Non-pigmented ciliary epithelial cell (primary cell): ENCODE results near the gene SIGLECL1.

Experiments used
- DNase-seq: peaks from one replicate; pipeline ENCODE4 v3.0.0-alpha.2; 2010; ENCODE audit warnings: low read depth

SIGLECL1 gene

DNA sequence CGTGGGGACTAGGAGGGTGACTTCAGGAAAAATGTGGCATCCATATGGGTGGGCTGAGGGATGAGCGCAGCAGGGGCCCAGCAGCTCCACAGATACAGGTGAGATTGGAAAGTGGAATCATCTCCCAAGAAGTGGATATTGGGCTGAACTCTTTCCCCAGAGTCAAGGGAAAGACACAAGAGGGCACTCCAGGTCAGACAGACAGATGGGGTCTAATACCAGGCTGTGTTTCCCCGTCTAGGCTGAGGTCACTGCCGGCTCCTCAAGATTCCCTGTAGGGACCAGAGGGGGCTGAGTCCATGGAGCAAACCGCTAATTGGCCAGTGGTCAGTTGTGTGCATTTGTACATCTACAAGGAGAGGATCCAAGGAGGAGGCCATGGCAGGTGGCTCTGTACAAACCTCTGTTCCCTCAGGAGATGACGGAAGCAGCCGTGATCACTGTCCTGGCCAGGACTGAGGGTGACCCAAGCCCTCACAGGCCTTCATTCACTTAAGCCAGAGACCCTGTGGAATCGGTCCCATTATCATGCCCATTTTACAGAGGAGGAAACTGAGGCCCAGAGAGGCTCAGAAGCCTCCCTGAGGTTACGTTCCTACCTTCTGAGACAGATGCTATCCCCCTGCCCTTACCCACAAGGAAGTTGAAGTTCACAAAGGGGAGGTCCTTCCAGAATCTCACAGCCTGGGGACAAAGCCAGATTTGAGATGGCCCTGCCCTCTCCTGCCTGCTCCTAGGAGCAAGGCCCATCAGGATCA, 45.6 kb downstream of the SIGLECL1 start:
- no peak for DNase-seq

DNA sequence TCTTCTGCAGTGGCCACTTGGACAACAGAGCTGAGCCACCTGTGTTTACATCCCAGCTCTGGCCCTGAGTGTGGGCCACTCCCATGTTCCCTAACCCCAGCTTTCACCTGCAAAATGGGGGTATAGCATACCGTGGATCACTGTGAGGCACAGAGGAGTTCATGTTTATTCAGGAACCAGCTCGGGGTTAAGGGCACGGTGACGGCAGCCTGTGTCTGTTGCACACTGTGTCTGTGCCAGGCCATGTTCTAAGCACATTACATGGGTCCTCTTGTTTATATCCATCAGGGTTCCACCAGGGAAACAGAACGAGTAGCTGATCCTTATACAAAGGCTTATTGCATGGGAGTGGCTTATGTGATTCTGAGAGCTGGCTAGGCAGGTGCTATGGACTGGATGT, 46.5 kb downstream of the SIGLECL1 start:
- no peak for DNase-seq

DNA sequence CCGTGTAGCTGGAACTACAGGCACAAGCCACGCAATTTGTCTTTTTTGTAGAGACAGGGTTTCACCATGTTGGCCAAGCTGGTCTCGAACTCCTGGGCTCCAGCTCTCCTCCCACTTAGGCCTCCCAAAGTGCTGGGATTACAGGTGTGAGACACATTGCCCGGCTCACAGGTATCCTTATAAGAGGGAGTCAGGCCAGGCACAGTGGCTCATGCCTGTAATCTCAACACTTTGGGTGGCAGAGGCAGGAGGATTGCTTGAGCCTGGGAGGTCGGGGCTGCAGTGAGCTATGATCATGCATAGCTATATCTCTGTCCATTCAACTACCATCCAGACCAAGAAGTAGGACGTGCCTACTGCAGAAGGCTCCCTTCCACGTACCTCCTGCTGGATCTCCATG, 50.4 kb downstream of the SIGLECL1 start:
- no peak for DNase-seq

DNA sequence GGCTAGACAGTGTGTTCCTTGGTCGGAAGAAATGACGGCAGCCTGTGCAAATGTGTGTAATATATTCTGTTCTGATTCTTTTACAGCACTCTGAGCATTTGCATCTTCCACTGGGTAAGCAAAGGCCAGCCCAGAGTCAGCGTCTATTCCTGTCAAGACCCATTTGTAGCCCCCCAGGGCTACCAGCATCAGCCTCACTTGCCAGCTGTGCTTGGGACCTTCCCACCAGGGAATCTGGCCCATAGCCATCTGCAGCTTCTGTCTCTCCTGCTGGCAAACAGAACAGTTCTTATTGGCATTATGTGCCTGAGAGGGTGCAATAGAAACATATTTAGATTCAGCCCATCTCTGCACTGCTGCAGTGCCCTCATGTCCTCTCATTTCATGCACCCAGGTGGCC, 54.6 kb downstream of the SIGLECL1 start:
- no peak for DNase-seq

DNA sequence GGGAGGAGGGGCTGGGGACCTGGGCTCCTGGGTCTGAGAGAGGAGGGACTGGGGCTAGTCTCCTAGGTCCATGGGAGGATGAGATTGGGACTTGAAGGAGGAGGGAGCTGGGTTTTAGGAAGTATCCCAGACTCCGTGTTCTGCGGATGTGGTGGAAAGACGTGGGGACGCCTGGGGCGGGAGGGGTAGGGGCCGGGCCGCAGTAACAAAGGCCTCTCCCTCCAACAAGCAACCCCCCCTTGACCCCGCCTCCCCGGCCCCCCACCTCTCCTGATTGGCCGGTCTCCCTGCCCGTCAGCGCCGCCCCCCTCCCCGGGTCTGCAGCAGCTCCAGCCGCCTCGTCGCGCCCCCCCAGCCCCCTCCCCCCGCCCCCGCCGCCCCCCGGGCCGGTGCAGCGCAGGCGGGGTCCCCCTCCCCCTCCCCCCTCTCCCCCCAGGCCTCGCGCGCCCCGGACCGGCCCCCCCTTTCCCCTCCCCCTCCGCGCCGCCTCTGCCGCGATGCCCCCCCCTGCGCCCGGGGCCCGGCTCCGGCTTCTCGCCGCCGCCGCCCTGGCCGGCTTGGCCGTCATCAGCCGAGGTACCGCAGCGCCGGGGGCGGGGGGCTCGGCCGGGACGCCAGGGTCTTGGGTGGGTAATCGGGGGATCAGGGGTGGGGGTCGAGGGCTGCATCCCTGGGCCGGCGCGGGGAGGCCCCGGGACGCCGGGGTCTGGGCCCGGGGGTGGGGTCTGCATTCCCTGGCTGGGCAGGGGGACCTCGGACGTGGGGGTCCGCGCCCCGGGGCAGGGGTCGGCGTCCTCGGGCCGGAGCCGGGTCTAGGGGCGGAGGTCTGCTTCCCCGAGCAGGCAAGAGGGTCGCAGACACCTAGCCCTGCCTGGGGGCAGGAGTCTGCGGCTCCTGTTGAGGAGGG, 60.7 kb downstream of the SIGLECL1 start, which contains the start of gene IGLON5:
IGLON5 (plus strand) TSS at position 294 of the 907 bp plus-strand sequence; CDS start at position 498, 204 bp downstream.
- no peak for DNase-seq

DNA sequence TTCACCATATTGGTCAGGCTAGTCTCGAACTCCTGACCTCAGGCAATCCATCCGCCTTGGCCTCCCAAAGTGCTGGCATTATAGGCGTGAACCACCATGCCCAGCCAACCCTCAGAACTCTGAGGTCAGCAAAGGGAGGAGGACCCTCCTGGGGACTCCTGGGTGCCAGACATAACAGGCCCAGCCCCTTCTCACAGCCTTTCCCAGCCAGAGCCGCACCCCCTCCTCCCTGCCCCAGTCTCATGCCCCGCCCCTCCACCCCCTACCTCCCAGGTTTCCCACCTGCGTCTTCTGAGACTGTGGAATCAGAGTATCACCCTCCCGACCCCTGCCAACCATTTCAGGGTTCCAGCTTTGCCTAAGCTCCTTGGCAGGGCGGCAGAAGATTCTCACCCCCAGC, 65.8 kb downstream of the SIGLECL1 start:
- no peak for DNase-seq

DNA sequence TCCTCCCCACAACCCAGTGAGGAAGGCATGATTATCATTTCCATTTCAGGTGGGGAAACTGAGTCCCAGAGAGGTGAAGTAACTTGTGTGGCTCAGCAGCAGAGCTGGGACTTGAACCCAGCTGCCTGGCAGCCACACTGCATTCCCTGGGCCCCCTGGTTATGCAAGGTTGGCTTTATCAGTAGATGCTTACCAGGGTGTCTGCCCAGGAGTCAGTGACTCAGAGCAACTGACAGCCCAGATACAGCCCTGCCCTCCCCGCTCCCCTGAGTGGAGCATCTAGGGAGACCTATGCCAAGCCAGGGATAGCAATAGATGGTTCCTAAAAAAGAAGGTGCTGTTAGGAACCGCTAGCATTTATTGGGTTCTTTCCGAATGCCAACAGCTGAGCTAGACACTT, 66.5 kb downstream of the SIGLECL1 start:
- no peak for DNase-seq

DNA sequence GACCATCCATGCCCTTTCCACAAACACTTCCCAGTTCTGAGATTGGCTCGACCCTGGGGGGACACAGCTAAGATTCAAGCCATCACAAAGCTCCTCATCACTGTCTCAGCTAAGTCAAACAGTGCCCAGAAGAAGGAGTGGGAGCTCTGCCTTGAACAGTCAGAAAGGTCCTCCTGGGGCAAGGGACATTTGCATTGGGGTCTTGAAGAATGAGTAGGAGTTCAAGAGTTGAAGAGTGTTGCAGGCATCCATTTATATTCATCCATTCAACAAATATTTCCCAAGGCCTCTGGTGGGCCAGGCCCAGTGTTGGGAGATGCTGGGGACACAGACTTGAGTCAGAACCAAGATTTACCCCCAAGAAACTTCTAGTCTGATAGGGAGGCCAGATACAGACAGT, 67.1 kb downstream of the SIGLECL1 start:
- DNase-seq = no peak
